ENCODE results near the gene NFATC2. TPM values are rescaled to one million over a fixed set of nuclear protein-coding genes. Genes with fewer than 3 reads are reported as not detected.

Gene NFATC2
- total RNA-seq, 1 experiment from 2014 or later: 0.61 TPM

DNA sequence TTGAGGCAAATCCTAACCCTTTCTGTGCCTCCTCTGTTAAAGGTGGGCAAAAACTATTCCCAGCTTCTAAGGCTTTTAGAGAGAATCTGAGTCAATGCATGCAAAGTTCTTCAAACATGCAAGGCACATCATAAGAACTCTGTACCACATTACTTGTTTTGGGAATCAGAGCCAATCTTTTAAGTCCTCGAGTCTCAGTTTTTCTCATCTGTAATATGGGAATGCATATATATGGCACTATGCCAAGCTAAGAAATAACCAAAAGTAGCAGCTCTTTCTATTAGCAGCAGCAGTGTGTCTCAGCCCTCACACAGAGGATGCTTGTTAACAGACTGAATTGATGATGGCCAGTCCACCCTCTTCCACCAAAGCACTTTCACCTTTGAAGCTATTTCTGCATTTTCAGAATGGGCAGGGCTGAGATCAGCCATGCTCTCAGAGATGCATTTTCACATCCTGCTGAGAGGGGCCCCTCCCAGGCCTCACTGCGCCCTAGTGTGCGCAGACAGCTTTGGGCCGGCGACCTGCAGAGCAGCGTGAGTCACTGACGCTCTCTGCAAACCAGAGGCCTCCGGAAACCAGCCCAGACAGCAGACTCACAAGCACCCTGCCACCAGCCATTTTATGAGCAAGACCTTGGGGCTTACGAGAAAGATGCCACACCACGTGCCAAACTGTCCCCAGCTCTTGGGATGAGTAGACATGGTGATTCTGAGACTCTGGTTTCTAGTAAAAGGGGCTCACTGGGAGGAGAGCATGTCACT is 138.0 kb downstream of the NFATC2 start:
- Histone ChIP-seq H3K4me2 (ENCODE audit: insufficient read depth, insufficient read length, low read length) (no peak overlapping the region), H4K91ac (ENCODE audit: insufficient read length, low read depth, low read length) (no peak overlapping the region), H3K9me3 (ENCODE audit: control insufficient read depth, low read depth, low read length) (no peaks in the 10 kb centered on the region), H3K4ac (ENCODE audit: low read depth, low read length) (no peak overlapping the region), H2BK12ac (ENCODE audit: insufficient read length, low read depth, low read length) (no peak overlapping the region), H2BK15ac (ENCODE audit: low read depth, low read length) (no peak overlapping the region), H3K18ac (ENCODE audit: insufficient read length, low read depth, low read length) (no peak overlapping the region), H3K4me1 (ENCODE audit: insufficient read depth, low read length) (no peaks in the 10 kb centered on the region), H2BK20ac (ENCODE audit: low read depth, low read length, poor library complexity, severe bottlenecking) (no peak overlapping the region), H3K79me2 (ENCODE audit: insufficient read depth, low read length) (no peaks in the 10 kb centered on the region), H4K20me1 (ENCODE audit: control insufficient read depth, insufficient read depth, insufficient read length) (no peaks in the 10 kb centered on the region), H3K14ac (ENCODE audit: insufficient read depth, low read length) (no peak overlapping the region), H3K9ac (ENCODE audit: extremely low read depth, insufficient read length, low read length) (no peak overlapping the region), H3K23ac (ENCODE audit: insufficient read length, low read depth, low read length) (no peak overlapping the region), H4K5ac (ENCODE audit: insufficient read length, low read depth, low read length) (no peak overlapping the region), H3T11ph (ENCODE audit: low read length) (no peak overlapping the region), H2AFZ (ENCODE audit: low read length) (no peak overlapping the region), H3K56ac (ENCODE audit: insufficient read length, low read depth, low read length) (no peak overlapping the region), H3K23me2 (ENCODE audit: insufficient read length, low read depth, low read length, poor library complexity, severe bottlenecking) (no peaks in the 10 kb centered on the region), H2BK120ac (ENCODE audit: low read depth, low read length, poor library complexity, severe bottlenecking) (no peak overlapping the region), H2BK5ac (ENCODE audit: insufficient read length, low read length) (no peak overlapping the region), H3K27ac (ENCODE audit: insufficient read length, low read depth, low read length) (no peak overlapping the region), H3K27me3 (ENCODE audit: insufficient read depth, low read length) (no peaks in the 10 kb centered on the region), H2AK5ac (ENCODE audit: insufficient read length, low read length) (no peak overlapping the region), H3K79me1 (ENCODE audit: insufficient read depth, low read depth, low read length, poor library complexity, severe bottlenecking) (no peaks in the 10 kb centered on the region), H4K8ac (replicated peaks; ENCODE audit: insufficient read length, low read depth, low read length) (no peak overlapping the region)
- peak; percentile 29 for DNase-seq
- H3K36me3 Mint-ChIP-seq (ENCODE audit: insufficient read depth in 1 of 3, low read depth in 3 of 3): peaks cover 0 to 1% (median 0%) of the 10 kb centered on the region in 3 experiments; a peak in 1 of 7 replicates
- peaks cover 5 to 7% of the 10 kb centered on the region in 2 experiments; a peak in 2 of 4 replicates for H3K4me1 Mint-ChIP-seq
- no peaks in the 10 kb centered on the region for H3K9me3 Mint-ChIP-seq
- H3K27me3 Mint-ChIP-seq (ENCODE audit: low read depth): peaks cover 2% of the 10 kb centered on the region
- H3K27ac Mint-ChIP-seq: no peak overlapping the region
- no peak overlapping the region for H3K4me3 Mint-ChIP-seq
- no CpG with 5 or more reads among the region's 10 CpGs for WGBS (ENCODE audit: extremely low coverage, insufficient read length, low lambda C conversion rate)
- TF ChIP-seq, protein P1, sequence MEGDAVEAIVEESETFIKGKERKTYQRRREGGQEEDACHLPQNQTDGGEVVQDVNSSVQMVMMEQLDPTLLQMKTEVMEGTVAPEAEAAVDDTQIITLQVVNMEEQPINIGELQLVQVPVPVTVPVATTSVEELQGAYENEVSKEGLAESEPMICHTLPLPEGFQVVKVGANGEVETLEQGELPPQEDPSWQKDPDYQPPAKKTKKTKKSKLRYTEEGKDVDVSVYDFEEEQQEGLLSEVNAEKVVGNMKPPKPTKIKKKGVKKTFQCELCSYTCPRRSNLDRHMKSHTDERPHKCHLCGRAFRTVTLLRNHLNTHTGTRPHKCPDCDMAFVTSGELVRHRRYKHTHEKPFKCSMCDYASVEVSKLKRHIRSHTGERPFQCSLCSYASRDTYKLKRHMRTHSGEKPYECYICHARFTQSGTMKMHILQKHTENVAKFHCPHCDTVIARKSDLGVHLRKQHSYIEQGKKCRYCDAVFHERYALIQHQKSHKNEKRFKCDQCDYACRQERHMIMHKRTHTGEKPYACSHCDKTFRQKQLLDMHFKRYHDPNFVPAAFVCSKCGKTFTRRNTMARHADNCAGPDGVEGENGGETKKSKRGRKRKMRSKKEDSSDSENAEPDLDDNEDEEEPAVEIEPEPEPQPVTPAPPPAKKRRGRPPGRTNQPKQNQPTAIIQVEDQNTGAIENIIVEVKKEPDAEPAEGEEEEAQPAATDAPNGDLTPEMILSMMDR (conservative IDR thresholded peaks at IDR 0.05): no peak
